ENCODE data around the gene ANKRD33B.

ANKRD33B gene

GRCh38 chr5:10706326-10706725 lies 142.5 kb downstream of the ANKRD33B start:
- Mint-ChIP-seq H3K27me3 (no peaks in the 10 kb centered on the region), H3K4me3 (no peak overlapping the region), H3K36me3 (peaks cover 1% of the 10 kb centered on the region), H3K4me1 (peaks cover 20% of the 10 kb centered on the region), H3K9me3 (no peaks in the 10 kb centered on the region), H3K27ac (no peak overlapping the region)
- CTCF ChIA-PET: interaction anchor here (1.1 kb wide), 1 partner anchor 254 kb away, joined by 3 read pairs; no protein-coding TSS in a partner anchor
- no peak for DNase-seq

All from activated naive CD4-positive, alpha-beta T cell treated with anti-CD3 and anti-CD28 coated beads, Interleukin-2, amount 10 ng/mL, durations not matched to agents 7 days and 5 days (primary cell).